Forelimb muscle (tissue), 1 donor: ENCODE results near the gene DNAH7. TPM values are rescaled to one million over a fixed set of nuclear protein-coding genes. Genes with fewer than 3 reads are reported as not detected.
"Not testable (repeated sequence)": the region's sequence is repeated elsewhere in the genome, so short reads cannot be mapped to it uniquely, and the experiment has no call there.

Experiments
- DNase-seq: peaks from one replicate; pipeline ENCODE4 v3.0.0-alpha.2; 2013; ENCODE audit warnings: low read depth
- polyA plus RNA-seq: library from polyadenylated mRNA; unstranded; fragments of 120-200 nt; gene quantifications from one replicate; pipeline ENCODE4 v1.2.1, GENCODE V29; 2013; ENCODE audit not compliant: insufficient read length

Gene DNAH7
- polyA plus RNA-seq, 1 donor = 0.15 TPM

DNA sequence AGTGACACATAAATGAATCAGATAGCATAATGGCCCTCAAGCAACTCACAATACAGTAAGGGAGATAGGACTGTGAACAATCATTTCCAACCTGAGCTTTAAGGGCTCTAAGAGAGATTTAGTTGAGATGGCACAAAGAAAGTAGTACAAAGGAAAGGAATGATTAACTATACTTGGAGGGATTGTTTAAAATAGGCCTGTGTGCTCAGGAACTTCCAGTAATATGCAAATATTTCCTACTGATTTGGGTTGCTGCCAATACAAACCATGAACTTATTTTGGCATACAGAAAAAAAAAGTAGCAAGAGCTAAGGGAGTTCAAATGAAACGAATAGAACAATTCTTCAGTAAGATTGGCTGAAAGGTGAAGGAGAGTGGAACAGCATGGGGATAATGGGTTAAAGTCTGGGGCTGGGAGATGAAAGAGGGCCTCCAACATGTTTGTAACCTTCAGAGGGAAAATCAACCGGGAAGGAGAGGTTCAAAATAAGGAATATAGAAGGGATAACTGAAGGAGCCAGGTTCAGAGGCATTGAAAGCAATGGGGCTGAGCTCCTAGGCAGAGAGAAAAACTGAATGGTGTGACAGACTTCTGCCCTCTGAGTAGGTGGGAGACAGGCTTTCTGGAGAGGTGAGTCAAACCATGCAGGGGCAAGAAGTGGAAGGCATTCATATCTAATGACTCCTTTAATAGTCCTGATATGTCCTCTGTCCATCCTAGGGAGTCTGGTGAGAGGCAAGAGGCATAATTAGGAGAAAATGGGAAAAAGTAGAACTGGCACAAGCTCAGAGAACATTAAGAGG is 83.5 kb downstream of the DNAH7 start:
- DNase-seq = no peak

DNA sequence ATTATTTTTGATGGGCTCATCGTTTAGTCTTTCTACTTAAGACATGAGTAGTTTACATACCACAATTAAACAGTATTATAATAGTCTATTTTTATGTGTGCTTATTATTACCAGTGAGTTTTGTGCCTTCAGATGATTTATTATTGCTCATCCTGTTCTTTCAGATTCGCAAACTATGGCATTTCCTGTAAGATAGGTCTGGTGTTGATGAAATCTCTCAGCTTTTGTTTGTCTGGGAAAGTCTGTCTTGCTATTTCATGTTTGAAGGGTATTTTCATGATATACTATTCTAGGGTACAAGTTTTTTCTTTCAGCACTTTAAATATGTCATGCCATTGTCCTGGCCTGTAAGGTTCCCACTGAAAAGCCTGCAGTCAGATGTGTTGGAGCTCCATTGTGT is 101.3 kb downstream of the DNAH7 start:
- no peak for DNase-seq

DNA sequence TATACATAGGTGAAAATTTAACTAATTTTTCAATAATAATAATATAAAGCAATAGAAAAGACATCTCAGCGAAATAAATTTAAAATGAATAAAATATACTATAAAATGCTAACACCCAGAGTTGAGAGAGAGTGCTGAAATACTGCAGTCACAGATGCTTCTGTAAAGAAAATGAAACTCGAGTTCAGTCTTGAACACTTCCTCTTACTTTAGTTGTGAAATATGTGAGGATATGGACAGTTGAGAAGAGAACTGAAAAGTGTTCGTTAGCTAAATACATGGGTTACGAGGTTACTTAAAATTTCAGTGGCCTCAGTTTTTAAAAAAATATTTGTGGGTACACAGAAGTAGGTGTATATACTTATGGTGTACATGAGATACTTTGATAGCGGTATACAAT is 106.8 kb downstream of the DNAH7 start:
- DNase-seq = no peak

DNA sequence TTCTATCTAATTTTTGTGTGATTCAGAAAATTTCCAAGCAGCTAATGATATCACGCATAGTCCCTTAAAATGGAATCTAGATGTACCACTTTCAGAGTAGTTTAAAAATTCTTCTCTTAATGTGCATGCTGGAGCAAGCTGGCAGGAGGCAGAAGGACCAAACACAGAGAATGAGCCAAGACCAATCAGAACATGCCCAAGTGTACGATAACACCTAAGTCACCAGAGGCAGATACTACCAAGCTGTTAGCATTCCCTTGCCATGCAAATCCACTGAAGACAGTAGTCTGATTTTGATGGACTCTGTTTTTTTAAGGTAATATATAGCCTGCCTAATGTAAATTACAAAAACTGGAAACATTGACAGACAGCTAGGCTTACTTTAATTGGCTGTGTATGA is 109.3 kb downstream of the DNAH7 start:
- DNase-seq = no peak

DNA sequence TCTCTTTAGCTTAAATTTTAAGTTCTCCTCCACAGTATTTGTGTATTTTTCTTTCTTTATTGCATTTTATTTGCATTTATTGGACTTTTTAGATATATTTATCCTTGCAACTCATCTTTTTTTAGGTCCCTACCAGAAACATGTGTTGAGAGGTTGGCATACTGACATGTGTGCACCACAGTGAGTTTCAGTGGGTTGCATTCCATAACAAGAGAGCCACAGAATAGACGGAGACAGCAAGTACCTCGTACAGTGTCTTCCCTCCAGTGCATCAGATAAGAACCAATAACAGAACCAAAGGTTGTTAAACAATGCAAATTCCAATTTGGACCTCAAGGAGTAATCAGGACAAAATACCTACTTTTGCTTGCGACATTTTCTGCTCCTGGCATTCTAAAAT is 111.9 kb downstream of the DNAH7 start:
- DNase-seq = no peak

DNA sequence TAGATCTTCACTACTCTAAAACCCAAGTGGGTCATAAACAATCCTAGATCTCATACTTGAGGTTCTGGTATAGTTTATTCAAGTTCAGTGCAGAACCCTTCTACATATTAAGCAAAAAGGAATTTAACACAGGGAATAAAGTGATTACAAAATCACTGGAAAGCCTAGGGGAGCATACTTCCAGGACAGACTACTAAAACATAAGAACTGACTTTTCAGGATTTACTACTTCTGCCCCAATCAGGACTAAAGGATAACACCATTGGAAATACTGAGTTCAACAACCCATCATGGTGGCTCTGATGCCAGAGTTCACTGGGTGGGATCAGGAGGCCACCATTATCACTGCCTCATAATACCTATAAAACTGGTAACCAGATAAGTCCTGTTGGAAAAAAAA is 123.6 kb downstream of the DNAH7 start:
- no peak for DNase-seq

DNA sequence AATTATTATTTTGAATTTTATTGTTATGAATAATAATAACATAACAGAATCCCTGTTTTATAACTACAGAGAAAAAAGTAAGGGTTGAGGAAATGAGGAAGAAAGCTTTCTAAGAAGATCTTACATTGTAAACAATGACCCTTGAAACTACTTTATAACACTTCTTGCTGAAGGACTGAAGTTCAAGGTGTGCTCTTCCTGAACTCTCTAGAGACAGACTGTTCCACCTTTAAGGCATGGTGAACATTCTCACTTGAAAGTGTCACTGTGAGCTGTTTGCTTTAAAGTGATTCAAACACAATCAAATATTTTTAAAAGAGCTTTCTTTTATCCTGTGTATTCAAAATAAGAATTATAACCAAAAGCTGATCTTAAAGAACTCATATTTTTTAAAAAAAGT is 131.5 kb downstream of the DNAH7 start:
- no peak for DNase-seq

DNA sequence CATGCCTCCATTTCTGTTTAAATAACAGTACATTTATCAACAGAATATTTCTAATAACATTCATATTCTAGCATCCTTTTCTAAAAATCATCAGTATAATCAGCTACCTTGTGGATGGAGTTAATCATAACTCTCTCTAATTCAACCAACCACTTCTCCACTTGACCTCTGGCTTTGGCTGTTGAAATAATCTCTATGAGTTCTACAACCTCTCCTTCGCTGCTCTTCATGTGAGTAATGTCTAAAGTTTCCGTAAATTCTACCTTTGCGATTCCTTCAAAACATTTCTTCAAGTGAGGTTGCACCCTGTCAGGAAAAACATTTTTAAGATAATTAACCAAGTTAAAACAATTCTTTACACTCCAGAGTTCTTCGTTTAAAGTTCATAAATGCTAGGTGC is 134.2 kb downstream of the DNAH7 start:
- DNase-seq = no peak

DNA sequence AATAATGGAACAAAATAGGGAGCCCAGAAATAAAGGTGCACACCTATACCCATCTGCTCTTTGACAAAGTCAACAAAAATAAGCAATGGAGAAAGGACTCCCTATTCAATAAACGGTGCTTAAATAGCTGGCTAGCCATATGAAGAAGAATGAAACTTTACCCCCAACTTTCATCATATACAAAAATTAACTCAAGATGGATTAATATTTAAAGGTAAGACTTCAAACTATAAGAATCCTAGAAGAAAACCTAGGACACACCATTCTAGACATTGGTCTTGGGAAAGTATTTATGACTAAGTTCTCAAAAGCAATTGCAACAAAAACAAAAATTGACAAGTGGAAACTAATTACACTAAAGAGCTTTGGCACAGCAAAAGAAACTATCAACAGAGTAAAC is 139.1 kb downstream of the DNAH7 start:
- no peak for DNase-seq

DNA sequence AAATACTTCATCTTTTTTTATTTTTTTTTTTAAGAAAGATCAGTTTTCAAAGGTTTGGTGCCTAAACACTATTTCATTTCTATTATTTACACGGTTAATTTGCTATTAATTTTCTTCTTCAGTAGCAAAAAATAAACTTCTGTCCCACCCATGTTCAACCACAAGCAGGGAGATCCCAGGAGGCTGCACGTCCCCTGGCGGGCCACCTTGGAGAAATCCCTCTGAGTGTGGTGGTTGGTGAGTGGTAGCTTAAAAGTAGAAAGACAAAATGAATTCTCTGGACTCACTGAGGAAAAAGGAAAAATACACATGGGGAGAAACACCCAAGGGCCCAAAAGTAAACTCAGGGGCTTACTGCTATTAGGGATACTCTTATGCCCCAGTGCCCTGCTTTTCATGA is 143.5 kb downstream of the DNAH7 start:
- DNase-seq = no peak

DNA sequence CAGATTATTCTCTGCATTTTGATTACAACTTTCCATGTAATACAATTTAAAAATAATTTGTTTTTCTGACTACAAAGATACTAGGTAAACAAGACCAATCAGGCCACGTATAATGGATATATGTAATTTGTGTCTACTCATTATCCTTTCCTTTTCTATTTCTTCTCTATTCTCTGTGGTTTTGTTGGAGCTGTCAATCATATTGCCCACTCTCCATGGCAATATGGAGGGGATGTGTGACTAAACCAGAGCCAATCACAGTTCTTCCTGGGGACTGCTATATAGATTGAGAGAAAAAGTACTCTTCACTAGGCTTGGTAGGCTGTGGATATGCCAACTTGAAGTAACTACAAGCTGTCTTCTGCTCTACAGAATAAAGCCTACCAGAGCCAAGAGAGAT is 144.7 kb downstream of the DNAH7 start:
- DNase-seq = no peak

DNA sequence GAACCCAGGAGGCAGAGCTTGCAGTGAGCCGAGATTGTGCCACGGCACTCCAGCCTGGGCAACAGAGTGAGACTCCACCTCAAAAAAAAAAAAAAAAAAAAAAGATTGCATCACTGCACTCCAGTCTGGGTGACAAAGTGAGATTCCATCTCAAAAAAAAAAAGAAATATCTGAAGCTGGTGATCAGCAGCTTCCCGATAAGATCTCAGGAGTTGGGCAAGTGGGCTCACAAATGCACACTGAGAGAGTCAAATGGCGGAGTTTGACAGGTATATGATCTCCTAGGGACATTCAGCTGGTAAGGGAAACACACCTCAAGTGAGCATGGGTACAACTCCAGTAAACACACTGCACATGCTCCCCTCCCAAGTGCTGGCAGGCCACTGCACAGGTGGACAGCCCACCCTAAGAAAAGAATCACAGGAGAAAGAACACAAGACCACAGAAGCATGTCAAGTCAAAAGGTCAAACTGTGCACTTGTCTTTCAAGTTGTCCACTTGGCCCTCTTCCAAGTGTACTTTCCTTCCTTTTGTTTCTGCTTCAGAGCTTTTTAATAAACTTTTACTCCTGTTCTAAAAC is 151.5 kb downstream of the DNAH7 start:
- DNase-seq = not testable (repeated sequence)

DNA sequence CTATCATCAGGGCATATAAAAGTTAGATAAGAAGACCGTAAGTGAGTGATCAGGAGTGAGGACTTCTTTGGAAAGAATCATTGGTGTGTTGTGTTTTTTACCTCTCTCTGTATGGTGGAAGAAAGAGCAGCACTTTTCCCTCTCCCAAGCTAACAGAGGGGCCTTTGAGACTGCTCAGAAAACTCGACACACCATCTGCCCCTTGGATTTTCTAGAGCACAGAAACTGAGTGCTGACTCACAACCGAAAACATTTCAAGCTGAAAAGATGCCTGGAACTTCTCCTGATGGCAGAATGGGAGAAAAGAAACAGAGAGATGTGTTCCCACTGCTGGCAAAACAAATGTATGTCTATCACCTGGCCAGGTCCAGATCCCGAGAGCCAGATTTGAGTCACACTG is 156.6 kb downstream of the DNAH7 start:
- no peak for DNase-seq

DNA sequence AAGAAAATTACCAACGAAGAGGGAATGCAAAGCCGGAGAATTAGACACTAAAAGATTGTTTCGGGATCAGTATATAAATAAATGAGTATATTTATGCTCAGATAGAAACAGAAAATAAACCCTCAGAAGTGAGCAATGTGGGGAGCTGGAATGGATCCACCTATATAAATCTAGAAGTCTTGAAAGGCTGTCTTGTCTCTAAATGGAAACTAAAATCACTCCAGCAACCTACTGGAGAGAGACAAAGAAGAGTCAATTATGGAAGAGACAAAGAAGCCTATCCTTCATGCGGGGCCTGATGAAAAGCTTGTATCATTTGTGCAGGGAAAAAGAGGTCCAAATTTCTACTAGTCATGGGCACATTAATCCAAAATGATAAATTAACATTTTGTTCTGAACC is 158.1 kb downstream of the DNAH7 start:
- DNase-seq = no peak

DNA sequence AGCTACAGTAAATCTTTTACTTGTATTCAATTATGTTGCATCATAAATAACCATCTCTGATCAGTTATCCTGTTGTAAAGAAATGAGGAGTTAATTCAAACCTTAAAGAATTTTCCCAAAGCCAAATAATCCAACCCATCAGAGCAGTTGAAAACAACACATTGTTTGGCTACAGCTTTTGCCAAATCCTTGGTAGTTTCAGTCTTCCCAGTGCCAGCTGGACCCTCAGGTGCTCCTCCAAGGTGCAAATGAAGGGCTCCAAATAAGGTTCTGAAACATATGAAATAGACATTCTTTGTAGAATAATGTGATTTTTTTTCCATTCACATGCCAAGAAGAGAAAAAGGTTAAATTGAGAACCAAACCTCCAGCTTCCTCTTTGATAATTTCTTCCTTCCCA is 158.7 kb downstream of the DNAH7 start:
- DNase-seq = no peak

DNA sequence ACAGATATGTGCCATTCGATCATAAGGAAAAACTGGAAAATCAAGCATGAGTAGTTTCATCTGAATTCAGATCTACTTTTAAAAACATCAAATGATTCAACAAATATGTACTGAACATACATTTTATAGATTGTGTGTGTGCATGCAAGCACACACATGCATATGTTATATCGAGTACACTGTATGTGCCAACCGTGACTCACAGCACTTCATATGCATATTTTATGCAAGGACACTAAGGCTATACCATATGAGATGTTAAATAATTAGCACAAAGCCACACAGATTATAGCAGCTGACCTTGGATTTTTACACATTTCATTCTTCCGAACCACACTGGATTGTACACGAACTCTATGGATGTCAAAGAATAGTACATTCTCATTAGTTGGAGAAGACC is 161.2 kb downstream of the DNAH7 start:
- no peak for DNase-seq

DNA sequence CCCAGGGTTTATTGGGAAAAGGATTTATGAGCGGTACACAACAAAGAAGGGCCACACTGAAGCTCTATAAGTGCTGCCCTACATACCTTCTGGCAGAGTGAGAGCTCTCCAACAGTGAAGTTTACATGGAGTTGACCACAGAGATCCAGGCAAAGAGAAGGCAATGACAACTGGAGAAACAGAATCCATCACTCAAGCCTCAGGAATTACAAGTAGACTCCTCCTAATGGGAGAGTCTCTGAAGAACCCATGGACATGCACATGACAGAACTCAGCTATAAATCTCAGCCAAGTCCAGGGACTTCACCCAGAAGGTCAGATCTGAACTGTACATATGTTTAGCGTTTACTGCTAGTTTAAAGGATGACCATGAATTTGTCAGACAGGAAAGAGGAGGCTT is 164.7 kb downstream of the DNAH7 start:
- DNase-seq = no peak

DNA sequence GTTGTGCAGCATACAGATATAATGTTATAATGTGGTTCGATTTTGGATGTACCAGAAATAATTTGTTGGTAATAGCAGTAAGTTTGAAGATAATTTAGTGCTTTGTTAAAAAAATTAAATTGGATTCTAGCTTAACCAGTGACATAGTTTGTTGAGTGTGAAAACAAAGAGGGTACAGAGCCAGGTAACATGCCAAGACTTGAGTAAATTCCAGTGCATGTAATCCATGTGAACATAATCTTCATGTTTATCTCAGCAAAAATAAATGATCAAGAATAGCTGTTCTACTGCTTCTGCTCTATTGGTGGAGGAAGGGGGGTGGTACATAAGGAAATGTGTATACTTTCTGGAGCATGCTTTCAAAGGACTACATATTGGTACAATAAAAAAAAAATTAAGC is 165.8 kb downstream of the DNAH7 start:
- no peak for DNase-seq

DNA sequence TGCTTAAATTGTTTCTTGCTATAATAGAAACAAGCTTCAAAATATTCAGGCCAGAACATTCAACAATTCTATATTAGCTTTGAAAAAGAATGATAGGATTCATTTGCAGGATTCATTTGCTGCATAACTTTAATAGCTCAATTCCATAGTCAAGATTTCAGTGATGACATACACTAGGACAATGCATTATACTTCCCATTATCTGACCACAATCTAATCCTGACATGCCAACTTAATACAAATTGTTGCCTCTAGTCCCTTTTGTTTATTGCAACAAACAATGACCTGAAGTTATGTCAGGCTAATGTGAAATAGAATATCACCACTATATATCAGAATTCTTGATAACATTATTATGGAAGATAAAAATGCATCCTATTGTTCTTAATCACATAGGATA is 169.4 kb downstream of the DNAH7 start:
- DNase-seq = no peak

DNA sequence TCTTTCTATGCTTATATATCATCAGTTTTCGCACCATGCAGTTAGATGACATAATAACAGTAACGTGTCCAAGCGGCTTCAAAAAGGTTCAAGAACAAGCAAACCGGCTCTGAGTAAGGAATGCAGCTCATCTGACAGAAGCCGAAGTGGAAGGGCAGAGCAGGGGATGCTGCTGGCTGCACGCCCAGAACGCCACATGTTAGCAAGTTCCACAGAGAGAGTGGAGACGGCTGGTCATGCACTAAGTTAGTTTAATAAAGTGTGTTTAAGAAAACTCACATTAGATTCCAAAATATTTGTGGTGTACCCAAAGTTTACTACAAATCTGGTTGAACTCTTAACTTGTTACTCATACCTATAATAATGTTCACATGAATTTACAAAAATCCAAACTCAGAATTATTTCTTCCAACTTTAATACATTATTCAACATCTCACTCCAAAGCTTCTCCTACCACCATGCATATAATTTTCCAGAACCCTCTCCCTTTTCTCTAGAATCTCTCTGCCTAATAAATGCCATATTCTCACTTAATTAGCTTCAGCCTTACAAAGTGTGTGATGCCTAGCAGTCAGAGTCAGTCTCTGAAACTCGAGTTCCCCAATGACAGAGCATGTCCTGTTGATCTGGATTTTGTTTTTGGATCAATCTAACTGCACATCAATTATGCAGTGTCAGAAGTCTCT is 170.0 kb downstream of the DNAH7 start:
- DNase-seq = peak; percentile 61

DNA sequence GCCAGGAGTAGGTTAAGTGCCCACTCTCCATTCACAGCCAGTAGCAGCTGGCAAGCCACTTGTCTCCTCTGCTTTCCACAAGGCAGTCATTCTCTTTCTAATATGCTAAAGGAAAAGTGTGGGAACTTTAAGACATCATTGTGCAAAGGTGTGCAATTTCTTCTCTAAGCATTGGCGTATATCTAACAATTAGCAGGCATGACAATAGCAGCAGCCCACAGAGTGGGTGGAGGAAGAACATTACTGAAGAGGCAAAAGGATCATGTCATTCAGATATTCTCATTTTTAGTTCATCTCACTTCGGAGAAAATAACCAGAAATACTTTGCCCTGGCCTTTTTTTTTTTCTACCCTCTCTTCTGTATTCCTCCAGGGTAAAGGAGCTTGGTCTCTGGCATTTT is 177.6 kb downstream of the DNAH7 start:
- DNase-seq = no peak

DNA sequence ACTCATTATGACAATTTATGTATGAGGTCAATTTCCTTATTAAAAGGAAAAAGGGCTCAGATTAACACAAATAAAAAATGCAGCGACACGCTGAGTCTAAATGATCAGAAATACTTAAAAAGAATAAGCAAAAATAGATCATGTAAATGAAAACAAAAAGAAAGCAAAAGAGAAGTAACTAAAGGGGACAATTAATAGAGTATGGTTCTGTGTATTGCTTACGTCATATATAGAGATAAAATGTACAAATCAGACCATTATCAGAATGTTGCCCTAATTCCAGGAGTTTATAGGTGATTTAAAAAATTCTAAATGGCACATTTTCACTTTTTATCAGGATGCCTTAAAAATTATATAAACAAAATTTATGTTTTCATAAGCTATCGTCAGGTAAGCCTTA is 189.5 kb downstream of the DNAH7 start:
- no peak for DNase-seq

DNA sequence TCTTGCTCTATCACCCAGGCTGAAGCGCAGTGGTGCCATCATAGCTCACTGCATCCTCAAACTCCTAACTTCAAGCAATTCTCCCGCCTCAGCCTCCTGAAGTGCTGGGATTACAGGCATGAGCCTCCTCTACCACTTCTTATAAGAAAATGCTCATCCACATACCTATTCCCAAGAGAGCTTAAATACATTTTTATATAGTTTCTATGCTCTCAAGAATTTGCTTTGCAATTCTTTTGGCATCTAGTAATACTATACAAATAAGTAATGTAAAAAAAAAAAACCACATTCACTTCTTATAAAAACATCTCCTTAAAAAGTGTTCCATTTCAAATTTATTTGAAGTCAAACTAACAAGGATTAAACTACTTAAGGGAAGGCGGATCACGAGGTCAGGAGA is 197.3 kb downstream of the DNAH7 start:
- DNase-seq = no peak
